Vagina (tissue), 2 donors: ENCODE data around the gene DNMT3A. TPM values are rescaled to one million over a fixed set of nuclear protein-coding genes. Genes with fewer than 3 reads are reported as not detected.

Experiments
- DNase-seq, 2 donors: peaks; one replicate each; pipeline ENCODE4 v3.0.0-alpha.2; 2017; ENCODE audit errors: extremely low spot score in 2 of 2
- H3K27ac ChIP-seq: fragments of 200-600 bp; sonication (generic); one replicate; pipeline ENCODE4 v1.5.1; 2019
- H3K27me3 ChIP-seq: fragments of 200-600 bp; sonication (generic); one replicate; pipeline ENCODE4 v1.5.1; 2019
- H3K36me3 ChIP-seq, 2 donors: fragments of 200-600 bp; sonication (generic); one replicate each; pipeline ENCODE4 v1.5.1; 2017 to 2019
- H3K4me1 ChIP-seq: fragments of 200-600 bp; sonication (generic); one replicate; pipeline ENCODE4 v1.5.1; 2019
- H3K4me3 ChIP-seq, 2 donors: fragments of 200-600 bp; sonication (generic); 1 replicate in 1 of 2; 2 replicates in 1 of 2; pipeline ENCODE4 v1.5.1; 2016 to 2019
- H3K9me3 ChIP-seq: fragments of 200-600 bp; sonication (generic); one replicate; pipeline ENCODE4 v1.5.1; 2019
- POLR2A ChIP-seq, 2 donors: fragments of 450-650 bp; IDR thresholded peaks; one replicate each; pipeline ENCODE4 v1.6.1; 2017; ENCODE audit warnings: antibody characterized with exemption in 2 of 2, mild to moderate bottlenecking in 2 of 2, moderate library complexity in 2 of 2
- POLR2AphosphoS5 ChIP-seq, 2 donors: sonication (generic); formaldehyde crosslinking; IDR thresholded peaks; one replicate each; pipeline ENCODE4 v1.9.0; 2017; ENCODE audit warnings: antibody characterized with exemption in 2 of 2, mild to moderate bottlenecking in 2 of 2, low read depth in 1 of 2; ENCODE audit not compliant: insufficient read depth in 1 of 2
- intact Hi-C: fragments of 100-400 bp; cut with DNase I; formaldehyde crosslinking; loops from one replicate; pipeline ENCODE4 v1.15.1; 2023
- total RNA-seq: library from RNA; depleted of rRNA; stranded (reverse); fragments of >200 nt; gene quantifications from one replicate; pipeline ENCODE4 v1.2.3, GENCODE V29; 2016
- TF ChIP-seq, protein P1 (sequence below), 3 experiments: fragments of 450-650 bp in 2 of 3; fragments of 200-600 bp in 1 of 3; sonication (generic) in 1 of 3; IDR thresholded peaks; one replicate each; pipeline ENCODE4 v1.5.1; 2017 to 2019; ENCODE audit warnings: antibody characterized with exemption in 3 of 3, mild to moderate bottlenecking in 2 of 3, moderate library complexity in 2 of 3

The DNMT3A gene
- total RNA-seq, 1 donor from 2014 or later, result 28.0 TPM

DNA sequence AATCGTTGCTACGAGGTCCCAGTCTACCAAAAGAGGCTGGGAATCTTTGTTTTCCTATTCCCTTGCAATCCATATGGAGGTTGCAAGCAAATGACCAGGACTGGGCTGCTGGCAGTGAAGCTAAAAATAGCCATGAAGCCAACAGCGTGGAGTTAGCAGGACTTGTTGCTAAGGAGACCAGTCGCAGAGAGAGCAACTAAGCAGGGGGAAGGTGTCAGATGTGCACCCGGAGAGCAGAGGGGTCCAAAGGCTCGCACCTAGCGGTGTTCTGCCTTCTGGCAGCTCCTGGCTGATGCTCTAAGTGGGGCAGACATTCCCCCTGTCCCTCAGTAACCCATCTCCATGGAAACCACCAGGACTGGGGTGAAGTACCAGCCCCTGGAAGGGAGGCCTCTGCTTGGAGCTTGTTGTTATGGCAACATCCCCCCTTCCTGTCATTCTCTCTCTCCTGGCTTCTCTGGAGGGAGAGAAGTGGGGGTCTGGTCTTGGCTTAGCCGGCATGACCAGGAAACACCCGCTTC lies 84.6 kb downstream of the DNMT3A start:
- TF ChIP-seq POLR2AphosphoS5 (IDR thresholded peaks at IDR 0.05; ENCODE audit: insufficient read depth in 1 of 2, low read depth in 1 of 2), result no peak
- TF ChIP-seq, protein P1, sequence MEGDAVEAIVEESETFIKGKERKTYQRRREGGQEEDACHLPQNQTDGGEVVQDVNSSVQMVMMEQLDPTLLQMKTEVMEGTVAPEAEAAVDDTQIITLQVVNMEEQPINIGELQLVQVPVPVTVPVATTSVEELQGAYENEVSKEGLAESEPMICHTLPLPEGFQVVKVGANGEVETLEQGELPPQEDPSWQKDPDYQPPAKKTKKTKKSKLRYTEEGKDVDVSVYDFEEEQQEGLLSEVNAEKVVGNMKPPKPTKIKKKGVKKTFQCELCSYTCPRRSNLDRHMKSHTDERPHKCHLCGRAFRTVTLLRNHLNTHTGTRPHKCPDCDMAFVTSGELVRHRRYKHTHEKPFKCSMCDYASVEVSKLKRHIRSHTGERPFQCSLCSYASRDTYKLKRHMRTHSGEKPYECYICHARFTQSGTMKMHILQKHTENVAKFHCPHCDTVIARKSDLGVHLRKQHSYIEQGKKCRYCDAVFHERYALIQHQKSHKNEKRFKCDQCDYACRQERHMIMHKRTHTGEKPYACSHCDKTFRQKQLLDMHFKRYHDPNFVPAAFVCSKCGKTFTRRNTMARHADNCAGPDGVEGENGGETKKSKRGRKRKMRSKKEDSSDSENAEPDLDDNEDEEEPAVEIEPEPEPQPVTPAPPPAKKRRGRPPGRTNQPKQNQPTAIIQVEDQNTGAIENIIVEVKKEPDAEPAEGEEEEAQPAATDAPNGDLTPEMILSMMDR (IDR thresholded peaks at IDR 0.05), result no peak
- no peak for TF ChIP-seq POLR2A (IDR thresholded peaks at IDR 0.05)
- peaks cover 11% of the 10 kb centered on the region for H3K4me1 ChIP-seq
- no peak for DNase-seq
- peaks cover 0 to 7% of the 10 kb centered on the region in 2 donors for H3K36me3 ChIP-seq
- intact Hi-C loops, result no loop called here
- H3K27ac ChIP-seq, result no peak overlapping the region
- no peak overlapping the region for H3K4me3 ChIP-seq
- no peaks in the 10 kb centered on the region for H3K9me3 ChIP-seq
- no peaks in the 10 kb centered on the region for H3K27me3 ChIP-seq

DNA sequence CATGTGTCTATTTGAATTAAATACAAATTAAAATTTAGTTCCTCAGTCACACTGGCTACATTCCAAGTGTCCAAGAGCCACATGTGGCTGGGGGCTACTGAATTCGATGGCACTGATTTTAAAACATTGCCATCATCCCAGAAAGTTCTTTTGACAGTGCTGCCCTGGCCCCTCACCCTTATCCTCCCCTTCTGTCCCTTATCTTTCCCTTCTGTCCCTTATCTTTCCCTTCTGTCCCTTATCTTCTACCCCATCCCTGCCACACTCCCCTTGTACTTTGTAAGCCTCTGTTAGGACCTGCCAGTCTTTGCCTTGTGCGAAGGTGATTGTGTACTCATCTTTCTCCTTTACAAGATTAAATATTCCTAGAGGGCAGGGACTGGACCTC lies 85.2 kb downstream of the DNMT3A start:
- H3K4me1 ChIP-seq, result peaks cover 14% of the 10 kb centered on the region
- H3K36me3 ChIP-seq, result peaks cover 0 to 7% of the 10 kb centered on the region in 2 donors
- no peaks in the 10 kb centered on the region for H3K9me3 ChIP-seq

DNA sequence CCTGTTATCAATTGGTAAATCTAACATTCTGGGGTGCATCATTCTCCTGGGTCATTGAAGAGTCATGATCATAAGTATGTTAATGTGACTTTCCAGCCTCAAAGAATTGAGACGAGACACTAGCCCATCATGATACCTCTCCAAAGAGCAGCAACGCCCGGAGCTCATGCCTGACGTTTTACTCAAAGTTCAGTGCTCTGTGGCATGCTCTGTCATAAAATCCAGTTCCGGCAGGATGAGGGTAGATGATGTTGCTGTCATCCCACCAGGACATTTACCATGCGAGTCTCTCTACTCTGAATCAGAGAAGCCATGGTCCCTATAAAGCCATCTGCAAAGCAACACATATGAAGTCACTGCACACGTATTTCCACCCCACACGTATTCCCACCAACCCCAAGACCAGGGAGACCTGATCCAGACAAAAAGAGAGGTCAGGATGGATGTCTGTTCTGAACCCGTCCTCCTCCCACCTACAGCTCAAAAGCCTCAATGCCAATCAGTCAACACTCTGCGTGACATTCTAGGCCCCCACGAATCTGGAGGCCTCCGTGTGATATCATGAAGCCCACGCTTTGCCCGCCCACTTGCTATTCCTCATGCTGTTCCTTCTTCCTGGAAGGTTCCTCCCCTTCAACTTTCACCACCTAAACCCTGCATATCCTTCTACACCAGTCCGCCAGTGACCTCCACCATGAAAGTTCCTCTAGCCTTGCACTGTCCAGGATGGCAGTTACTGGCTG lies 85.8 kb downstream of the DNMT3A start:
- Histone ChIP-seq H3K4me1 (peaks cover 20% of the 10 kb centered on the region), H3K27me3 (no peaks in the 10 kb centered on the region), H3K9me3 (no peaks in the 10 kb centered on the region), H3K27ac (no peak overlapping the region), H3K4me3 (no peak overlapping the region), H3K36me3 (peaks cover 0 to 7% of the 10 kb centered on the region in 2 donors)
- TF ChIP-seq POLR2AphosphoS5 (IDR thresholded peaks at IDR 0.05; ENCODE audit: insufficient read depth in 1 of 2, low read depth in 1 of 2), result no peak
- TF ChIP-seq, protein P1 (IDR thresholded peaks at IDR 0.05), result no peak
- TF ChIP-seq POLR2A (IDR thresholded peaks at IDR 0.05), result no peak
- no peak for DNase-seq
- intact Hi-C loops, result no loop called here

More for the DNA sequence above, 85.2 kb downstream of the DNMT3A start:
- Histone ChIP-seq H3K27ac (no peak overlapping the region), H3K27me3 (no peaks in the 10 kb centered on the region), H3K4me3 (no peak overlapping the region)
- TF ChIP-seq POLR2A (IDR thresholded peaks at IDR 0.05) (no peak), POLR2AphosphoS5 (IDR thresholded peaks at IDR 0.05; ENCODE audit: insufficient read depth in 1 of 2, low read depth in 1 of 2) (no peak)
- TF ChIP-seq, protein P1 (IDR thresholded peaks at IDR 0.05), result no peak
- intact Hi-C loops, result no loop called here
- no peak for DNase-seq

DNA sequence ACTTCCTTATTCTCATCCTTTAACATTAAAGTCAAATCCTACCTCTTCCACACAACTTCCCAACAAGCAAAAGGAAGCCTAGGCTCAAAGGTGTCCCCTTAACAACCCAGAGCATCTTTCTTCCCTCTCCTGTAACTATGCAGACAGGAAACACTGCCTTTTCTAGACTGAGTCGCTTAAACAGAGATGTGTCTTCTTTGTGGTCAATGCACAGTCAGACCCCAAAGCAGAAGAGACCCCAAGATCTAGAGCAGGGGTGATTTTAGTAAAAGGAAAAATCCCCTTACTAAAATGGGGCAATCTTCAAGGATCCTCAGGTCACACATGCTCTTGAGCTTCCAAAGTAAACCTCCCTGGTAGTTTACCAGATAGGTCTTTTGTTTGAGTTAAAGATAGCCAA lies 86.8 kb downstream of the DNMT3A start:
- Histone ChIP-seq H3K4me1 (peaks cover 25% of the 10 kb centered on the region), H3K9me3 (no peaks in the 10 kb centered on the region), H3K36me3 (peaks cover 0 to 5% of the 10 kb centered on the region in 2 donors), H3K27ac (no peak overlapping the region), H3K4me3 (no peak overlapping the region), H3K27me3 (no peaks in the 10 kb centered on the region)
- DNase-seq, result no peak
- intact Hi-C loops, result no loop called here
- TF ChIP-seq POLR2AphosphoS5 (IDR thresholded peaks at IDR 0.05; ENCODE audit: insufficient read depth in 1 of 2, low read depth in 1 of 2), result no peak
- TF ChIP-seq, protein P1 (IDR thresholded peaks at IDR 0.05), result no peak

DNA sequence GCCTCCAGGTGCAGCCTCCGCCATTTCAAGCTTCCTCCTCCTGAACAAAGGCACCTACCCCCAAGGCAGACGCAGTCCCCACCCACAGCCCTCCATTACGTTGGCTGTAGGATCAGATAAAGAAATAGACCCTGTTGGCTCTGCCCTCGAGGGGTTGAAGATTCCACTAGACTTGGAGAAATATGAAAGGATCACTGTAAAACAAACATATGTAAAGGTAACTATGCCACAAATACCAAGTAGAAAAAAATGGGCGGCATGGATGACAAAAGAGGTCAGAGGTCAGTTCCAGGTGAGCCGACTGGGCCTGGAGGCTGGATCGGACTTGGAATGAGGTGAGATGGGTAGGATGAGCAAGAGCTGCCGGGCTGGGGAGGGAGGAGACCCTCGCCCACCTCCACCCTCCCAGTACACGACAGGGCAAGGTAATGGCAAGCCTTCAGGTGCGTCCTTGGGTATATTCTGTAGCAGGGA lies 88.5 kb downstream of the DNMT3A start:
- Histone ChIP-seq H3K27ac (peak overlapping the region; percentile 86), H3K27me3 (no peaks in the 10 kb centered on the region), H3K36me3 (peaks cover 0 to 1% of the 10 kb centered on the region in 2 donors), H3K4me3 (peak overlapping the region; percentile 55 to 58), H3K9me3 (no peaks in the 10 kb centered on the region), H3K4me1 (peaks cover 25% of the 10 kb centered on the region)
- no peak for TF ChIP-seq POLR2AphosphoS5 (IDR thresholded peaks at IDR 0.05; ENCODE audit: insufficient read depth in 1 of 2, low read depth in 1 of 2)
- TF ChIP-seq POLR2A (IDR thresholded peaks at IDR 0.05), result no peak
- TF ChIP-seq, protein P1 (IDR thresholded peaks at IDR 0.05), result no peak
- DNase-seq, result no peak
- intact Hi-C loops, result no loop called here
